OCI-LY3 (cell line): Measurements from ENCODE around the gene TBC1D5.

Source experiments
- H2AFZ ChIP-seq: fragments of 200-600, 300-600 bp; shearing (Covaris generic); 2 replicates; pipeline ENCODE4 v1.6.0; 2014; ENCODE audit warnings: antibody characterized with exemption, low read depth, low read length
- H3K27ac ChIP-seq: fragments of 200-600, 300-600 bp; sonication (generic); 2 replicates; pipeline ENCODE4 v1.5.1; 2014; ENCODE audit warnings: mild to moderate bottlenecking, low read length, moderate library complexity, mixed read lengths
- H3K27me3 ChIP-seq: fragments of 200-600, 300-600 bp; sonication (generic); 2 replicates; pipeline ENCODE4 v1.6.1; 2014; ENCODE audit warnings: low read depth, low read length, mixed read lengths
- H3K36me3 ChIP-seq: fragments of 200-600, 300-600 bp; sonication (generic); replicated peaks from 2 replicates; pipeline ENCODE3; 2014; ENCODE audit warnings: low read depth, low read length, mixed read lengths
- H3K4me1 ChIP-seq: fragments of 300-600, 200-600 bp; sonication (generic); 2 replicates; pipeline ENCODE4 v1.6.1; 2014; ENCODE audit warnings: low read length, mixed read lengths
- H3K4me2 ChIP-seq: fragments of 200-600, 300-600 bp; sonication (generic); 2 replicates; pipeline ENCODE4 v1.6.1; 2014; ENCODE audit warnings: low read length, mixed read lengths
- H3K4me3 ChIP-seq: fragments of 300-600, 200-600 bp; sonication (generic); 2 replicates; pipeline ENCODE4 v1.5.1; 2014; ENCODE audit warnings: antibody characterized with exemption, mild to moderate bottlenecking, low read length, moderate library complexity
- H3K79me2 ChIP-seq: fragments of 300-600, 200-600 bp; shearing (Covaris generic); 2 replicates; pipeline ENCODE4 v1.6.1; 2014; ENCODE audit warnings: mild to moderate bottlenecking, low read length, mixed read lengths
- H3K9ac ChIP-seq: fragments of 300-600, 200-600 bp; shearing (Covaris generic); 2 replicates; pipeline ENCODE4 v1.6.0; 2014; ENCODE audit warnings: mild to moderate bottlenecking, low read length, moderate library complexity
- H3K9me3 ChIP-seq: fragments of 200-600, 300-600 bp; shearing (Covaris generic); 2 replicates; pipeline ENCODE4 v1.6.1; 2014; ENCODE audit warnings: low read length, mixed read lengths; ENCODE audit not compliant: insufficient read depth
- H4K20me1 ChIP-seq: fragments of 200-600, 300-600 bp; sonication (generic); 2 replicates; pipeline ENCODE4 v1.6.1; 2016; ENCODE audit warnings: low read length, mixed read lengths; ENCODE audit not compliant: insufficient read depth
- EZH2phosphoT487 ChIP-seq: fragments of 200-600 bp; shearing (Covaris generic); IDR thresholded peaks from 2 replicates; pipeline ENCODE4 v1.6.1; 2018; ENCODE audit warnings: antibody characterized with exemption, mixed run types, low read depth
- TF ChIP-seq, protein P1 (sequence below): fragments of 200-600, 300-600 bp; sonication (generic); IDR thresholded peaks from 2 replicates; pipeline ENCODE4 v1.5.1; 2014; ENCODE audit warnings: antibody characterized with exemption, low read length, low read depth

The TBC1D5 gene

DNA sequence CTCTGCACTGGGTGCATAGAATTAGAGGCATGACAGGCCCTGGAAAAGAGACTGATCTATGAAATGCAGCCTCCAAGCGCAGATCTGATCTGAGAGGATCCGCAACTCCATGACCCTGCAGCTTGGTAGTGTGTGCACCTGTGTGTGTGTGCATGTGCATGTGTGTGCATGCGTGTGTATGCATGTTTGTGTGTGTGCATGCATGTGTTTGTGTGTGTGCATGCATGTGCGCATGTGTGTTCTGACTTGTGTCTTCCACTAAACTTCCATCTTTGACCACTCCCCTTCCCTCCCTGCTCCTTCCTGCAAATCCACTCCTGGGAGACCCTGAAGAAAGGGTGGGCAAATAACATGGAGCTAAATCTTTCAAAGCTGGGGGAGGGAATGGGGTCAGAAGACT lies 600.7 kb downstream of the TBC1D5 start:
- Histone ChIP-seq H3K4me2 (no peak overlapping the region), H3K79me2 (no peaks in the 10 kb centered on the region), H3K36me3 (no peaks in the 10 kb centered on the region), H4K20me1 (no peaks in the 10 kb centered on the region), H3K4me3 (no peak overlapping the region), H3K4me1 (peaks cover 10% of the 10 kb centered on the region), H3K9me3 (no peaks in the 10 kb centered on the region), H3K27me3 (peaks cover 3% of the 10 kb centered on the region; the same call in 1 of the 2 replicates), H3K27ac (no peak overlapping the region), H3K9ac (no peak overlapping the region), H2AFZ (no peak overlapping the region)
- TF ChIP-seq, protein P1, sequence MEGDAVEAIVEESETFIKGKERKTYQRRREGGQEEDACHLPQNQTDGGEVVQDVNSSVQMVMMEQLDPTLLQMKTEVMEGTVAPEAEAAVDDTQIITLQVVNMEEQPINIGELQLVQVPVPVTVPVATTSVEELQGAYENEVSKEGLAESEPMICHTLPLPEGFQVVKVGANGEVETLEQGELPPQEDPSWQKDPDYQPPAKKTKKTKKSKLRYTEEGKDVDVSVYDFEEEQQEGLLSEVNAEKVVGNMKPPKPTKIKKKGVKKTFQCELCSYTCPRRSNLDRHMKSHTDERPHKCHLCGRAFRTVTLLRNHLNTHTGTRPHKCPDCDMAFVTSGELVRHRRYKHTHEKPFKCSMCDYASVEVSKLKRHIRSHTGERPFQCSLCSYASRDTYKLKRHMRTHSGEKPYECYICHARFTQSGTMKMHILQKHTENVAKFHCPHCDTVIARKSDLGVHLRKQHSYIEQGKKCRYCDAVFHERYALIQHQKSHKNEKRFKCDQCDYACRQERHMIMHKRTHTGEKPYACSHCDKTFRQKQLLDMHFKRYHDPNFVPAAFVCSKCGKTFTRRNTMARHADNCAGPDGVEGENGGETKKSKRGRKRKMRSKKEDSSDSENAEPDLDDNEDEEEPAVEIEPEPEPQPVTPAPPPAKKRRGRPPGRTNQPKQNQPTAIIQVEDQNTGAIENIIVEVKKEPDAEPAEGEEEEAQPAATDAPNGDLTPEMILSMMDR: no peak
- TF ChIP-seq EZH2phosphoT487: no peak

DNA sequence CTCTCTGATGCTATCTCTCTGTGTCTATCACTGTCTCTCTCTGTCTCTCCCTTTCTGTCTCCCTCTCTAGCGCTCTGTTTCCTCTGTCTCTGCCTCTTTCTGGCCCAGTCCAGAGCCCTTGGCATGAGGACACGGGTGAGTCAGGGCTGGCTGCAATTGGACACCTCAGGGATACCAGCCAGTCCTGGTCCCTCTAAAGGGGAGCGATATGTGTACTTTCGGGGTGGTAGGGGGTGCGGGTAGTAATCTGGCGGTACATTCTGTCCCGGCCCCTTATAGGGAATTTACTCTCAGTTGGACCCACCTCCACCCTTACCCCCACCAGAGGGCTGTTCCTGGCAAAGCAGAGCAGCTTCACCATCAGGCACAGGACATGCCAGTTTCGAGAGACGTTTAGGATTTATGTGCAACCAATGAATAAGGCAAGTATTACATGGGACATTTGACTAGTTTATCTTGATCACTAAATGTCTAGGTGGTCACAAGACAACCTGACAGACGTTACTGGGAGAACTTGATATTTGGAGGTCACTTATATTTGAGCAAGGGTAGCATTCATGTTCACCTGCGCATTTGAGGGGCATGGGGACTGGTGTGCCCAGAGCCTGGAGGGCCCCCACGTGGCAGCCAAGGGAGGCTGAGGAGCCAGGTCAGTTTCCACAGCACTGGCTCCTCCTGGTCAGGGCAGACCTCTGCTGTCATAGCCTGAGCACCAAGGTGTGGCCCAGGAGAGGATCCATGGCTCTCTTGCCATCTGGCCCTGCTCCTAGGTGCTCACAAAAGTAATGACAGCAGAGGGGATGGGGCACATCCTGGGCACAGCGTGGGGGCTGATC lies 601.5 kb downstream of the TBC1D5 start:
- no peak for TF ChIP-seq EZH2phosphoT487
- TF ChIP-seq, protein P1: peak; percentile 58
- H3K27ac ChIP-seq: no peak overlapping the region
- H3K9ac ChIP-seq: no peak overlapping the region
- no peak overlapping the region for H2AFZ ChIP-seq
- H3K9me3 ChIP-seq: no peaks in the 10 kb centered on the region
- H3K36me3 ChIP-seq: no peaks in the 10 kb centered on the region
- H3K27me3 ChIP-seq: peaks cover 3% of the 10 kb centered on the region; the same call in 1 of the 2 replicates
- H3K4me1 ChIP-seq: peaks cover 10% of the 10 kb centered on the region
- no peak overlapping the region for H3K4me3 ChIP-seq
- H3K79me2 ChIP-seq: no peaks in the 10 kb centered on the region
- no peaks in the 10 kb centered on the region for H4K20me1 ChIP-seq
- H3K4me2 ChIP-seq: no peak overlapping the region

DNA sequence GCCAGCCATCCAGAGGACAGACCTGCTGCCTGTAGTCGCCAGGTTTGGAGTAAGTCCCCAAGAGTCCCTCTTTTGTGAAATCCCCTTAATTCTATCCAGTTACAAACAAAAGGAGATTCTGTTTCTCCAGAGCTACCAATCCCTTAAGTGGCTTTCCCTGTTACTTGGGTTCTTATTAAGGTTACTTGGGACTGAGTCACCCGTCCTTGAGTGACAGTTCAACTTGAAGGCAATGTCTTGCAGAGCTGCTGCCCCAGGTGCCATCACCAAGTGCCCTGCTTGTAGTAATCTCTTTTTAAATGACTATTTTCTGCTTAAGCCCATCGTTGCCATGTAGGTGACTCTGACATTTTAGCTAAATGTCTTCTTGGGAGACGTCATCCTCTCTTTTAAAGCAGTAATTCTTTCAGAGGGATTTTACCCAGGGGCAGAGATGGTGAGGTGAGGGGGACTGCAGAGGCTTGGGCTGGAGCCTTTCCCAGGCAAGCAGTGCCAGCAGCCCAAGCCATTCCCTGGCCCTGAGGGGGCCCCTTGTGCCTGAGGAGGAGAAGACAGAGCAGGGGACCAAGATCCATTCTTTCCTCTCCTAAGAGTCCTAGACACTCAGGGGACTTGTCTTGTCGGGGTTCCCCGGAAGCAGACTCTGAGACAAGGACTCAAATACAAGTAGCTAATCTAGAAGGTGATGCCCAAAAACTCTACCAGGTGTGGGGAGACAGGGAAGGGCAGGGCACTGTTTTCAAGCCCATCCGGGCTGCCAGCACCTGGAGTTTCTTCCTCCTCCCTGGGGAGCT lies 604.0 kb downstream of the TBC1D5 start:
- Histone ChIP-seq H3K79me2 (no peaks in the 10 kb centered on the region), H2AFZ (no peak overlapping the region), H3K4me1 (no peaks in the 10 kb centered on the region), H3K27me3 (peaks cover 3% of the 10 kb centered on the region; the same call in 1 of the 2 replicates), H4K20me1 (no peaks in the 10 kb centered on the region), H3K4me3 (no peak overlapping the region), H3K4me2 (no peak overlapping the region), H3K9ac (no peak overlapping the region), H3K9me3 (no peaks in the 10 kb centered on the region), H3K36me3 (no peaks in the 10 kb centered on the region), H3K27ac (no peak overlapping the region)
- no peak for TF ChIP-seq EZH2phosphoT487
- TF ChIP-seq, protein P1: no peak

DNA sequence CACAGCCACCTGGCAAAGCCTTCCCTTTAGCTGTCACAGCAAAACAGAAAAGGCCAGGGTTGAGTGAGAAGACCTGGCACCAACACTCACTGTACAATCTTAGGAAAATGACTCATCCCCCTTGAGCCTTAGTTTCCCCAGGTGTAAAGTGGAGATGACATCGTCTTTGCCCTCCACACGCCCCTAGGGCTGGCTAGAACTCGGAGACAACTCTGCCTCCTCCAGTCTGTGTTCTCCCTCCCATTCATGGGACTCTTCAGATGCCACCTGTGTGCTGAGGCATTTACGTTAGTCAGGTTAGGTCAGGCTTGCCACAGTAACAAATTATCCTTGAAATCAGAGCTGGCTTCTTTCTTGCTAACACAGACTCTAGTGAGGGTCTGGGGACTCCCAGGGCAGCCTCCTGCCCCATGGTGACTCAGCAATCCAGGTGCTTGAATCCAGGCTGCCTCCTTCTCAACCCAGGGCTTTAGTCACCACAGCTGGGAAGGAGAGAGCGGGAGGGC lies 605.1 kb downstream of the TBC1D5 start:
- no peaks in the 10 kb centered on the region for H4K20me1 ChIP-seq
- no peak overlapping the region for H3K4me2 ChIP-seq
- H3K9me3 ChIP-seq: no peaks in the 10 kb centered on the region
- H3K27me3 ChIP-seq: peaks cover 3% of the 10 kb centered on the region; the same call in 1 of the 2 replicates
- no peak overlapping the region for H2AFZ ChIP-seq
- TF ChIP-seq, protein P1: no peak
- TF ChIP-seq EZH2phosphoT487: no peak
- no peak overlapping the region for H3K9ac ChIP-seq
- no peak overlapping the region for H3K4me3 ChIP-seq
- H3K4me1 ChIP-seq: no peaks in the 10 kb centered on the region
- no peaks in the 10 kb centered on the region for H3K36me3 ChIP-seq
- no peak overlapping the region for H3K27ac ChIP-seq
- H3K79me2 ChIP-seq: no peaks in the 10 kb centered on the region
